HG03280 (cell line): Measurements from ENCODE around the gene FTCDNL1.

Source experiments
- ATAC-seq: cut with Tn5 transposase; IDR thresholded peaks from one replicate; pipeline ENCODE4 v1.9.1; 2021; ENCODE audit warnings: mild to moderate bottlenecking, moderate library complexity; ENCODE audit not compliant: unreplicated experiment

FTCDNL1 gene

GRCh38 chr2:199743415-199744120 lies 107.4 kb downstream of the FTCDNL1 start:
- no peak for ATAC-seq

- no peak for ATAC-seq
Observed at GRCh38 chr2:199742884-199743283, 108.1 kb downstream of the FTCDNL1 start.

GRCh38 chr2:199740111-199740428 lies 110.9 kb downstream of the FTCDNL1 start:
- ATAC-seq, result no peak

- ATAC-seq, result no peak
Observed at GRCh38 chr2:199739413-199740110, 111.4 kb downstream of the FTCDNL1 start.

GRCh38 chr2:199738727-199739412 lies 112.1 kb downstream of the FTCDNL1 start:
- no peak for ATAC-seq

- no peak for ATAC-seq
Observed at GRCh38 chr2:199734651-199735050, 116.3 kb downstream of the FTCDNL1 start.

- ATAC-seq, result no peak
Observed at GRCh38 chr2:199734011-199734410, 117.0 kb downstream of the FTCDNL1 start.

- ATAC-seq, result no peak
Observed at GRCh38 chr2:199727801-199728200, 123.2 kb downstream of the FTCDNL1 start.

GRCh38 chr2:199727306-199727705 lies 123.7 kb downstream of the FTCDNL1 start:
- ATAC-seq, result no peak

GRCh38 chr2:199718074-199718473 lies 132.9 kb downstream of the FTCDNL1 start:
- ATAC-seq, result no peak

GRCh38 chr2:199717587-199717907 lies 133.4 kb downstream of the FTCDNL1 start:
- ATAC-seq, result no peak

GRCh38 chr2:199716807-199717586 lies 134.0 kb downstream of the FTCDNL1 start:
- ATAC-seq, result no peak

- ATAC-seq, result no peak
Observed at GRCh38 chr2:199713746-199714145, 137.2 kb downstream of the FTCDNL1 start.

GRCh38 chr2:199710551-199710950 lies 140.4 kb downstream of the FTCDNL1 start:
- ATAC-seq, result no peak
